ENCODE data around the gene DCC.

- TF ChIP-seq GATA2 (IDR thresholded peaks at IDR 0.05; ENCODE audit: low read depth, low read length) (no peak), GATA3 (IDR thresholded peaks at IDR 0.05; ENCODE audit: low read depth, low read length) (no peak)
Measured at GRCh38 chr18:53402670-53403069, 1062.7 kb downstream of the DCC start.
